IMR-90 (cell line): ENCODE data around the gene WWP2. TPM values are rescaled to one million over a fixed set of nuclear protein-coding genes. Genes with fewer than 3 reads are reported as not detected.

ENCODE experiments used
- ATAC-seq: fragments of 200-7000 bp; cut with Tn5 transposase; 2 replicates; pipeline ENCODE4 v1.9.1; 2020; ENCODE audit warnings: low read depth, mild to moderate bottlenecking, moderate library complexity
- BruUV-seq: library from RNA; stranded (reverse); fragments of 400-500 nt; replicated peaks from 2 replicates; lab custom pipeline; 2021; lab: Mats Ljungman, UMichigan
- CTCF ChIA-PET: fragments of 300-600 bp; formaldehyde crosslinking; extraction: SDS; loops from one replicate; lab custom pipeline; 2021; ENCODE audit warnings: antibody characterized with exemption; lab: Yijun Ruan, JAX
- POLR2A ChIA-PET: fragments of 300-600 bp; sonication (Branson Sonifier 250); formaldehyde crosslinking; loops from one replicate; lab custom pipeline; 2022; ENCODE audit warnings: antibody characterized with exemption; ENCODE audit not compliant: unreplicated experiment; lab: Charles Lee
- DNase-seq: peaks from one replicate; pipeline ENCODE4 v3.0.0; 2013
- H2AFZ ChIP-seq: replicated peaks from 2 replicates; pipeline ENCODE3; 2013; ENCODE audit warnings: low read length, mild to moderate bottlenecking; ENCODE audit not compliant: poor library complexity
- H2AK5ac ChIP-seq: 2 replicates; pipeline ENCODE4 v1.6.1; 2013; ENCODE audit warnings: low read depth, low read length, inconsistent platforms
- H2AK9ac ChIP-seq: replicated peaks from 2 replicates; pipeline ENCODE3; 2013; ENCODE audit warnings: mild to moderate bottlenecking, low read depth, low read length, moderate library complexity; ENCODE audit not compliant: poor library complexity
- H2BK120ac ChIP-seq: 2 replicates; pipeline ENCODE4 v1.6.1; 2013; ENCODE audit warnings: low read depth, low read length, inconsistent platforms
- H2BK15ac ChIP-seq: 3 replicates; pipeline ENCODE4 v1.6.1; 2013; ENCODE audit warnings: low read depth, low read length, inconsistent platforms
- H2BK20ac ChIP-seq: 2 replicates; pipeline ENCODE4 v1.6.1; 2013; ENCODE audit warnings: low read depth, mild to moderate bottlenecking, inconsistent platforms, low read length, moderate library complexity
- H2BK5ac ChIP-seq: 2 replicates; pipeline ENCODE4 v1.6.1; 2013; ENCODE audit warnings: mild to moderate bottlenecking, low read depth, low read length, inconsistent platforms; ENCODE audit not compliant: poor library complexity, severe bottlenecking
- H3K14ac ChIP-seq: replicated peaks from 2 replicates; pipeline ENCODE4 v1.6.1; 2013; ENCODE audit warnings: low read depth, low read length, inconsistent platforms
- H3K18ac ChIP-seq: 2 replicates; pipeline ENCODE4 v1.6.1; 2013; ENCODE audit warnings: low read depth, low read length, control low read depth
- H3K23ac ChIP-seq: 2 replicates; pipeline ENCODE4 v1.6.1; 2013; ENCODE audit warnings: low read depth, low read length, inconsistent platforms
- H3K27ac ChIP-seq: 2 replicates; pipeline ENCODE4 v1.5.1; 2013; ENCODE audit warnings: mild to moderate bottlenecking, control low read depth, low read length; ENCODE audit not compliant: insufficient read depth
- H3K27me3 ChIP-seq: 2 replicates; pipeline ENCODE4 v1.6.1; 2013; ENCODE audit warnings: low read length; ENCODE audit not compliant: control insufficient read depth, insufficient read depth
- H3K36me3 ChIP-seq: 2 replicates; pipeline ENCODE4 v1.6.1; 2013; ENCODE audit warnings: low read length, mixed read lengths; ENCODE audit not compliant: control insufficient read depth, insufficient read depth
- H3K4ac ChIP-seq: 2 replicates; pipeline ENCODE4 v1.6.1; 2013; ENCODE audit warnings: low read depth, low read length, inconsistent platforms
- H3K4me1 ChIP-seq: 2 replicates; pipeline ENCODE4 v1.6.1; 2013; ENCODE audit warnings: low read length, mixed read lengths; ENCODE audit not compliant: control insufficient read depth, insufficient read depth
- H3K4me2 ChIP-seq: 2 replicates; pipeline ENCODE4 v1.6.1; 2013; ENCODE audit warnings: low read depth, mild to moderate bottlenecking, control low read depth, low read length, moderate library complexity
- H3K4me3 ChIP-seq: 2 replicates; pipeline ENCODE4 v1.5.1; 2013; ENCODE audit warnings: low read depth, mild to moderate bottlenecking, control low read depth, low read length, moderate library complexity; ENCODE audit not compliant: insufficient read depth
- H3K56ac ChIP-seq: 2 replicates; pipeline ENCODE4 v1.6.1; 2013; ENCODE audit warnings: low read length, inconsistent platforms; ENCODE audit not compliant: insufficient read depth; ENCODE audit errors: extremely low read depth
- H3K79me1 ChIP-seq, 2 experiments: 2 replicates each; pipeline ENCODE4 v1.6.1; 2013; ENCODE audit warnings: low read length in 2 of 2, inconsistent platforms in 1 of 2, low read depth in 1 of 2
- H3K9ac ChIP-seq: 2 replicates; pipeline ENCODE4 v1.6.1; 2013; ENCODE audit warnings: low read depth, low read length, control low read depth
- H3K9me1 ChIP-seq: 2 replicates; pipeline ENCODE4 v1.6.1; 2013; ENCODE audit warnings: low read length, inconsistent platforms; ENCODE audit not compliant: insufficient read depth
- H3K9me3 ChIP-seq: 2 replicates; pipeline ENCODE4 v1.6.1; 2013; ENCODE audit warnings: low read length; ENCODE audit not compliant: control insufficient read depth, insufficient read depth
- H4K20me1 ChIP-seq: 2 replicates; pipeline ENCODE4 v1.6.1; 2013; ENCODE audit warnings: low read length, inconsistent platforms; ENCODE audit not compliant: insufficient read depth
- H4K5ac ChIP-seq: 2 replicates; pipeline ENCODE4 v1.6.1; 2013; ENCODE audit warnings: mild to moderate bottlenecking, low read depth, low read length, control low read depth
- H4K8ac ChIP-seq, 2 experiments: 2 replicates each; pipeline ENCODE4 v1.6.1; 2013; ENCODE audit warnings: low read depth in 2 of 2, low read length in 2 of 2, control low read depth in 1 of 2, inconsistent platforms in 1 of 2
- H4K91ac ChIP-seq: 2 replicates; pipeline ENCODE4 v1.6.1; 2013; ENCODE audit warnings: low read depth, low read length, inconsistent platforms; ENCODE audit not compliant: insufficient read depth
- BHLHE40 ChIP-seq: fragments of 150-350 bp; IDR thresholded peaks from 2 replicates; pipeline ENCODE4 v1.6.1; 2016; ENCODE audit warnings: mild to moderate bottlenecking, low read depth, low read length
- CEBPB ChIP-seq: IDR thresholded peaks from 2 replicates; pipeline ENCODE4 v1.6.1; 2012; ENCODE audit warnings: low read depth, low read length, improper control_type of control experiment
- CHD1 ChIP-seq: IDR thresholded peaks from 2 replicates; pipeline ENCODE4 v1.6.1; 2012; ENCODE audit warnings: low read depth, low read length, improper control_type of control experiment
- CTCF ChIP-seq: conservative IDR thresholded peaks from 2 replicates; pipeline ENCODE4 v1.5.1; 2012; ENCODE audit warnings: mild to moderate bottlenecking, low read depth, low read length, improper control_type of control experiment
- ELK1 ChIP-seq: fragments of 150-350 bp; IDR thresholded peaks from 2 replicates; pipeline ENCODE4 v1.6.1; 2016; ENCODE audit warnings: low read depth, mild to moderate bottlenecking, low read length, moderate library complexity, borderline replicate concordance
- FOS ChIP-seq: fragments of 150-350 bp; IDR thresholded peaks from 2 replicates; pipeline ENCODE4 v1.6.1; 2016; ENCODE audit warnings: low read depth, low read length
- MAFK ChIP-seq: IDR thresholded peaks from 2 replicates; pipeline ENCODE4 v1.6.1; 2012; ENCODE audit warnings: low read depth, low read length, improper control_type of control experiment
- MAZ ChIP-seq: IDR thresholded peaks from 2 replicates; pipeline ENCODE4 v1.6.1; 2012; ENCODE audit warnings: low read depth, mild to moderate bottlenecking, low read length, improper control_type of control experiment, moderate library complexity, borderline replicate concordance
- MXI1 ChIP-seq: IDR thresholded peaks from 2 replicates; pipeline ENCODE4 v1.6.1; 2012; ENCODE audit warnings: low read depth, mild to moderate bottlenecking, low read length, moderate library complexity, borderline replicate concordance
- NFE2L2 ChIP-seq: fragments of 150-350 bp; IDR thresholded peaks from 2 replicates; pipeline ENCODE4 v1.6.1; 2016; ENCODE audit warnings: low read depth, mild to moderate bottlenecking, low read length
- POLR2A ChIP-seq: IDR thresholded peaks from 2 replicates; pipeline ENCODE4 v1.6.1; 2012; ENCODE audit warnings: mild to moderate bottlenecking, low read depth, low read length
- RAD21 ChIP-seq: IDR thresholded peaks from 2 replicates; pipeline ENCODE4 v1.6.1; 2012; ENCODE audit warnings: low read length, improper control_type of control experiment
- RCOR1 ChIP-seq: IDR thresholded peaks from 2 replicates; pipeline ENCODE4 v1.6.1; 2012; ENCODE audit warnings: mild to moderate bottlenecking, low read length, improper control_type of control experiment; ENCODE audit not compliant: insufficient replicate concordance
- RFX5 ChIP-seq: IDR thresholded peaks from 2 replicates; pipeline ENCODE4 v1.8.0; 2012; ENCODE audit warnings: low read depth, mild to moderate bottlenecking, low read length, moderate library complexity
- USF2 ChIP-seq: fragments of 150-350 bp; IDR thresholded peaks from 2 replicates; pipeline ENCODE4 v1.6.1; 2017; ENCODE audit warnings: mild to moderate bottlenecking, antibody characterized with exemption, low read length, low read depth
- WGBS, 2 experiments: methylation state at CpG; one replicate each; pipeline versions ENCODE4 v1.1.5 to v1.1.7; 2013; ENCODE audit warnings: missing lambda C conversion rate in 2 of 2; ENCODE audit not compliant: insufficient read length in 1 of 2; ENCODE audit errors: extremely low coverage in 2 of 2; 5-methylcytosine and 5-hydroxymethylcytosine counted together
- dilution Hi-C: fragments of 300-500 bp; cut with HindIII; formaldehyde crosslinking; loops from one replicate; pipeline ENCODE4 v1.14.3; 2018; ENCODE audit warnings: low sequenced_read_pairs; ENCODE audit not compliant: unreplicated experiment
- in situ Hi-C: fragments of 300-500 bp; cut with MboI; formaldehyde crosslinking; loops from 3 replicates; pipeline ENCODE4 v1.14.3; 2019; ENCODE audit warnings: low sequenced_read_pairs, inconsistent platforms, mixed read lengths
- intact Hi-C: fragments of 100-400 bp; cut with micrococcal nuclease; formaldehyde crosslinking; loops from 2 replicates; pipeline ENCODE4 v1.10.0; 2022
- polyA plus RNA-seq, 3 experiments: library from polyadenylated mRNA; depleted of rRNA; stranded (reverse); fragments of >200 nt; gene quantifications; 2 replicates each; pipeline ENCODE4 v1.2.3, GENCODE V29; 2012; ENCODE audit warnings: low replicate concordance in 1 of 3
- total RNA-seq: library from RNA; depleted of rRNA; stranded (reverse); fragments of >200 nt; gene quantifications from 2 replicates; pipeline ENCODE4 v1.2.3, GENCODE V29; 2012

Gene WWP2
- total and polyA plus RNA-seq, 2 of the 4 experiments (the other 2 are of a cell fraction): 12.7 to 13.7 TPM

DNA sequence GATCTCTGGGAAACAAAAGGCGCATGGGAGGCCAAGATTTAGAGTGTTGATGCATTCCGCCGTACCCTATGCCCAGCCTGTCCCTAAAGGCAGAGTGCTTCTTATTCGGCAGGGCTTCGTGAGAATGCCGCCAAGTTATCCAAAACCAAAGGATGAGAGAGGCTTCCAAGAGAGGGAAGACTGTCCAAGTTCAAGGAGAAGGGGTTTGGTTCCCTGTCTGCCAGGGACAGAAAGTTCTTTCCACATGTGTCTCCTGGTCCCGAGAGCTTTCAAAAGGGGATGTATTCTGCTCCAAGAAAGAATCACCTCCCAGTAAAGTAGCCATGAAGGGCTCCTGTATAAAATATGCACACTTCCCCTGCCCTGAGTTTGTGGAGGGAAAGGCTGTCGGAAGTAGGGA, 146.9 kb downstream of the WWP2 start:
- Histone ChIP-seq H3K4me3 (no peak overlapping the region), H3K79me1 (peaks cover 0 to 7% of the 10 kb centered on the region in 2 experiments; a peak in 1 of 4 replicates), H3K27ac (no peak overlapping the region), H2BK5ac (no peak overlapping the region), H3K9ac (no peak overlapping the region), H3K14ac (no peak overlapping the region), H3K23ac (no peak overlapping the region), H4K5ac (no peak overlapping the region), H2BK20ac (no peak overlapping the region), H3K4ac (no peak overlapping the region; the same call in 1 of the 2 replicates), H2AK5ac (no peak overlapping the region), H3K56ac (no peak overlapping the region), H4K20me1 (no peaks in the 10 kb centered on the region; the same call in 1 of the 2 replicates), H3K4me2 (no peak overlapping the region), H2AFZ (no peak overlapping the region), H3K27me3 (no peaks in the 10 kb centered on the region), H3K18ac (no peak overlapping the region), H4K8ac (no peak overlapping the region), H4K91ac (0 out of 2 replicates have a peak overlapping the region, but pooled peaks have one; percentile 3), H2BK120ac (no peak overlapping the region), H3K9me3 (no peaks in the 10 kb centered on the region), H2BK15ac (0 out of 3 replicates have a peak overlapping the region, but pooled peaks have one; percentile 10), H3K4me1 (peaks cover 9% of the 10 kb centered on the region), H3K36me3 (peaks cover 10% of the 10 kb centered on the region), H2AK9ac (no peak overlapping the region), H3K9me1 (peaks cover 2% of the 10 kb centered on the region)
- TF ChIP-seq FOS (no peak), RCOR1 (no peak), POLR2A (no peak), MAZ (no peak), NFE2L2 (no peak), USF2 (no peak), CTCF (no peak), CHD1 (no peak), MAFK (no peak), BHLHE40 (no peak), RAD21 (no peak), ELK1 (no peak), CEBPB (no peak), MXI1 (no peak), RFX5 (no peak)
- intact Hi-C loops: no loop called here
- ChIA-PET CTCF (interaction anchor here (0.8 kb wide), 1 partner anchor 10 kb away, joined by 6 read pairs; no protein-coding TSS in a partner anchor), POLR2A (no interaction called here)
- ATAC-seq (no peak), DNase-seq (no peak)
- dilution Hi-C loops: no loop called here
- in situ Hi-C loops: no loop called here
- BruUV-seq: no TSS peak
- 100% methylated on average over 2 of the region's 8 CpGs; no CpG with 5 or more reads in 1 of the 2 experiments for WGBS, 2 experiments
